GM19351 (cell line): Measurements from ENCODE around the gene KPNA2.
"Not testable (repeated sequence)": the region's sequence is repeated elsewhere in the genome, so short reads cannot be mapped to it uniquely, and the experiment has no call there.

Experiments used
- ATAC-seq: cut with Tn5 transposase; IDR thresholded peaks from one replicate; pipeline ENCODE4 v1.9.1; 2021; ENCODE audit warnings: mild to moderate bottlenecking, moderate library complexity; ENCODE audit not compliant: unreplicated experiment

Gene KPNA2

GRCh38 chr17:68019675-68020408 is 15.7 kb upstream of the KPNA2 start:
- peak; percentile 92 for ATAC-seq

GRCh38 chr17:68020409-68020756 is 15.2 kb upstream of the KPNA2 start:
- peak; percentile 6 for ATAC-seq

GRCh38 chr17:68020791-68021190 is 14.7 kb upstream of the KPNA2 start:
- ATAC-seq = not testable (repeated sequence)

- ATAC-seq = no peak
Measured at GRCh38 chr17:68021963-68022362, 13.6 kb upstream of the KPNA2 start.

GRCh38 chr17:68022547-68022946 is 13.0 kb upstream of the KPNA2 start:
- not testable (repeated sequence) for ATAC-seq

GRCh38 chr17:68029512-68030215 is 5.9 kb upstream of the KPNA2 start:
- ATAC-seq = no peak

GRCh38 chr17:68033636-68034451 is 1.7 kb upstream of the KPNA2 start:
- no peak for ATAC-seq

- ATAC-seq = no peak
Measured at GRCh38 chr17:68034452-68034776, 1.1 kb upstream of the KPNA2 start.

- ATAC-seq = peak; percentile 89
Measured at GRCh38 chr17:68035131-68035522, 408 bp upstream of the KPNA2 start.

GRCh38 chr17:68036304-68037147 is 991 bp downstream of the KPNA2 start:
- ATAC-seq = no peak

GRCh38 chr17:68047153-68047846 is 11.8 kb downstream of the KPNA2 start:
- ATAC-seq = no peak

GRCh38 chr17:68047890-68048542 is 12.5 kb downstream of the KPNA2 start:
- not testable (repeated sequence) for ATAC-seq

GRCh38 chr17:68048996-68049395 is 13.5 kb downstream of the KPNA2 start:
- ATAC-seq = no peak

GRCh38 chr17:68049812-68050437 is 14.4 kb downstream of the KPNA2 start:
- ATAC-seq = not testable (repeated sequence)

GRCh38 chr17:68051321-68052312 is 16.1 kb downstream of the KPNA2 start:
- ATAC-seq = not testable (repeated sequence)

GRCh38 chr17:68052810-68053209 is 17.3 kb downstream of the KPNA2 start:
- ATAC-seq = no peak

- no peak for ATAC-seq
Measured at GRCh38 chr17:68053231-68054013, 17.9 kb downstream of the KPNA2 start.
